ENCODE data around the gene UTP3. TPM values are rescaled to one million over a fixed set of nuclear protein-coding genes. Genes with fewer than 3 reads are reported as not detected.

The UTP3 gene
- total and polyA plus RNA-seq, 9 of the 15 experiments (the other 6 are each of a cell fraction or from before 2014, with no cell fraction given): 11.9 to 69.3 (median 34.0) TPM

DNA sequence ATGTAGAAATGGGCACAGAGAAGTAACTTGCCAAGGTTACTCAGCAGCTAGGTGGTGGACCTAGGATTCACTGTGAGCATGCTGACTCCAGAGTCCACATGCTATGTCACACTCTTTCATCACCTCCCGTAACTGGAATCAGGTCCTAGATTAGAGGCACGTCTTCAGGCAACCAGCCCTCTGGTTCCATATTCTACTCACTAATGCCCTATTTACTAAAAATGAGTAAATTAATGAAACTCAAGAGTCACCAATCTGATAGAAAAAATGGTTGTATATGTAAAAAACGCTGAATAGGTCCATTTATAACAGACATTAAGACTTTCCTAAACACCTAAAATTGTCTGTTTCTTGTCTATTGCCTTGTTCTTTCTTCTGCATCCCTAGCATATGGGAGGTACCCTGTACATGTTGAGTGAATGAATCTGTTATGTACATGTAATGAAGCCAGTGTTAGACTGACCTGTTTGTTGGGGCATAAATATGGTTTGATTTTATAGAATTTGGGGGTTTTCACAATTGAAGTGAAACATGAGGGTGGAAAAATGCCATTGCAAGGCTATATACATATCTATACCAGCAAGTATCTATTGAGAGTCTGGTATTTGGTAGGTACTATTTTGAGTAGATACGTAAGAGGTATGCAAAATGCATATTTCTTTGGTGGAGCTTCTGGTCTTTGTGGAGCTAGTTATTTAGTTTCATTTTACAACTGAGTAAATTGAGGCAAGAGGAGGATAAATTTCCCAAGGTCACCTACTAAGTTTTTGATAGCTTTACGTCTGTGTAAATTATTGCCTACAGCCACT is 26.0 kb downstream of the UTP3 start (continued):
- TF ChIP-seq CBX3 (IDR thresholded peaks at IDR 0.05; ENCODE audit: borderline replicate concordance in 1 of 2, low read length in 2 of 2) (0 out of 3 replicates have a peak, but pooled peaks of 1 of the 2 experiments have one; percentile 18), DDX20 (tag; IDR thresholded peaks at IDR 0.05; ENCODE audit: low read depth) (0 out of 2 replicates have a peak, but pooled peaks have one; percentile 33), ARID1B (IDR thresholded peaks at IDR 0.05) (peak; percentile 34; the same call in 1 of the 2 replicates), ZNF324 (CRISPR knock-in tag; IDR thresholded peaks at IDR 0.05) (no peak), SNIP1 (IDR thresholded peaks at IDR 0.05; ENCODE audit: low read depth) (no peak), MAX (CRISPR knock-in tag; IDR thresholded peaks at IDR 0.05) (no peak), CBFA2T3 (IDR thresholded peaks at IDR 0.05) (no peak), CBX5 (IDR thresholded peaks at IDR 0.05; ENCODE audit: borderline replicate concordance, low read depth) (no peak), CTBP1 (IDR thresholded peaks at IDR 0.05; ENCODE audit: borderline replicate concordance) (peak; percentile 44; the same call in 1 of the 2 replicates), ZNF707 (CRISPR knock-in tag; conservative IDR thresholded peaks at IDR 0.05) (no peak), NR3C1 (CRISPR knock-in tag; IDR thresholded peaks at IDR 0.05) (no peak), GTF2E2 (tag; IDR thresholded peaks at IDR 0.05) (no peak), ZNF212 (CRISPR knock-in tag; IDR thresholded peaks at IDR 0.05) (no peak), REST (IDR thresholded peaks at IDR 0.05; ENCODE audit: borderline replicate concordance) (no peak), REST (CRISPR knock-in tag; IDR thresholded peaks at IDR 0.05; ENCODE audit: low read depth) (no peak), CBX2 (IDR thresholded peaks at IDR 0.05; ENCODE audit: insufficient read depth, low read length, poor library complexity, severe bottlenecking) (no peak)
- TF ChIP-seq, protein P1, sequence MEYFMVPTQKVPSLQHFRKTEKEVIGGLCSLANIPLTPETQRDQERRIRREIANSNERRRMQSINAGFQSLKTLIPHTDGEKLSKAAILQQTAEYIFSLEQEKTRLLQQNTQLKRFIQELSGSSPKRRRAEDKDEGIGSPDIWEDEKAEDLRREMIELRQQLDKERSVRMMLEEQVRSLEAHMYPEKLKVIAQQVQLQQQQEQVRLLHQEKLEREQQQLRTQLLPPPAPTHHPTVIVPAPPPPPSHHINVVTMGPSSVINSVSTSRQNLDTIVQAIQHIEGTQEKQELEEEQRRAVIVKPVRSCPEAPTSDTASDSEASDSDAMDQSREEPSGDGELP (CRISPR knock-in tag; IDR thresholded peaks at IDR 0.05; ENCODE audit: borderline replicate concordance): no peak
- TF ChIP-seq, protein P2, sequence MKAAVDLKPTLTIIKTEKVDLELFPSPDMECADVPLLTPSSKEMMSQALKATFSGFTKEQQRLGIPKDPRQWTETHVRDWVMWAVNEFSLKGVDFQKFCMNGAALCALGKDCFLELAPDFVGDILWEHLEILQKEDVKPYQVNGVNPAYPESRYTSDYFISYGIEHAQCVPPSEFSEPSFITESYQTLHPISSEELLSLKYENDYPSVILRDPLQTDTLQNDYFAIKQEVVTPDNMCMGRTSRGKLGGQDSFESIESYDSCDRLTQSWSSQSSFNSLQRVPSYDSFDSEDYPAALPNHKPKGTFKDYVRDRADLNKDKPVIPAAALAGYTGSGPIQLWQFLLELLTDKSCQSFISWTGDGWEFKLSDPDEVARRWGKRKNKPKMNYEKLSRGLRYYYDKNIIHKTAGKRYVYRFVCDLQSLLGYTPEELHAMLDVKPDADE (conservative IDR thresholded peaks at IDR 0.05; ENCODE audit: control insufficient read depth, low read depth, low read length): no peak

Measured in K562 (cell line).